Measurements from ENCODE around the gene METTL1. TPM values are rescaled to one million over a fixed set of nuclear protein-coding genes. Genes with fewer than 3 reads are reported as not detected.

METTL1 gene
- total RNA-seq, 2 donors from 2014 or later: 26.1 to 28.7 TPM

- Mint-ChIP-seq H3K27ac (no peak overlapping the region), H3K4me3 (peak overlapping the region; percentile 45), H3K4me1 (peaks cover 8% of the 10 kb centered on the region), H3K36me3 (ENCODE audit: low read depth) (no peaks in the 10 kb centered on the region), H3K9me3 (no peaks in the 10 kb centered on the region), H3K27me3 (ENCODE audit: insufficient read depth) (peaks cover 94% of the 10 kb centered on the region)
- no peaks in the 10 kb centered on the region for H3K36me3 ChIP-seq (ENCODE audit: control insufficient read depth, insufficient read depth, low read length)
- 0 to 1% methylated on average over 16 to 106 of the region's 110 CpGs for WGBS, 2 experiments (ENCODE audit: insufficient coverage in 1 of 2, insufficient read length in 1 of 2)
- H3K27me3 ChIP-seq (ENCODE audit: control insufficient read depth, insufficient read depth, low read length, poor library complexity, severe bottlenecking): peaks cover 100% of the 10 kb centered on the region
- H3K27ac ChIP-seq (ENCODE audit: low read depth, low read length): no peak overlapping the region
- no peak overlapping the region for H3K4me3 ChIP-seq (ENCODE audit: low read length)
- peak; percentile 57 for TF ChIP-seq CTCF (conservative IDR thresholded peaks at IDR 0.05)
- H3K9ac ChIP-seq (ENCODE audit: extremely low read depth, low read length, poor library complexity, severe bottlenecking): no peak overlapping the region
- no peaks in the 10 kb centered on the region for H3K4me1 ChIP-seq (ENCODE audit: control insufficient read depth, insufficient read depth, low read length)
- no peaks in the 10 kb centered on the region for H3K9me3 ChIP-seq (ENCODE audit: control insufficient read depth, low read length)
- DNase-seq: peak; percentile 85
These were observed 34.1 kb downstream of the METTL1 start for GRCh38 chr12:57737467-57738460.

- 4 to 5% methylated on average over 19 to 31 of the region's 31 CpGs for WGBS, 2 experiments (ENCODE audit: insufficient coverage in 1 of 2, insufficient read length in 1 of 2)
- no peak for TF ChIP-seq CTCF (conservative IDR thresholded peaks at IDR 0.05)
- H3K27me3 ChIP-seq (ENCODE audit: control insufficient read depth, insufficient read depth, low read length, poor library complexity, severe bottlenecking): peaks cover 100% of the 10 kb centered on the region
- no peaks in the 10 kb centered on the region for H3K4me1 ChIP-seq (ENCODE audit: control insufficient read depth, insufficient read depth, low read length)
- H3K9me3 Mint-ChIP-seq: no peaks in the 10 kb centered on the region
- DNase-seq: peak; percentile 78
- H3K36me3 Mint-ChIP-seq (ENCODE audit: low read depth): no peaks in the 10 kb centered on the region
- H3K4me3 ChIP-seq (ENCODE audit: low read length): peak overlapping the region; percentile 58
- peak overlapping the region; percentile 41 for H3K4me3 Mint-ChIP-seq
- H3K9ac ChIP-seq (ENCODE audit: extremely low read depth, low read length, poor library complexity, severe bottlenecking): no peak overlapping the region
- no peaks in the 10 kb centered on the region for H3K9me3 ChIP-seq (ENCODE audit: control insufficient read depth, low read length)
- H3K27me3 Mint-ChIP-seq (ENCODE audit: insufficient read depth): peaks cover 94% of the 10 kb centered on the region
- H3K27ac ChIP-seq (ENCODE audit: low read depth, low read length): no peak overlapping the region
- H3K4me1 Mint-ChIP-seq: peaks cover 8% of the 10 kb centered on the region
- no peaks in the 10 kb centered on the region for H3K36me3 ChIP-seq (ENCODE audit: control insufficient read depth, insufficient read depth, low read length)
- H3K27ac Mint-ChIP-seq: no peak overlapping the region
These were observed 35.0 kb downstream of the METTL1 start for GRCh38 chr12:57736741-57737466.

- peaks cover 94% of the 10 kb centered on the region for H3K27me3 Mint-ChIP-seq (ENCODE audit: insufficient read depth)
- Histone ChIP-seq H3K36me3 (ENCODE audit: control insufficient read depth, insufficient read depth, low read length) (no peaks in the 10 kb centered on the region), H3K4me1 (ENCODE audit: control insufficient read depth, insufficient read depth, low read length) (no peaks in the 10 kb centered on the region), H3K27me3 (ENCODE audit: control insufficient read depth, insufficient read depth, low read length, poor library complexity, severe bottlenecking) (peaks cover 100% of the 10 kb centered on the region), H3K27ac (ENCODE audit: low read depth, low read length) (no peak overlapping the region), H3K9ac (ENCODE audit: extremely low read depth, low read length, poor library complexity, severe bottlenecking) (no peak overlapping the region), H3K4me3 (ENCODE audit: low read length) (peak overlapping the region; percentile 58), H3K9me3 (ENCODE audit: control insufficient read depth, low read length) (no peaks in the 10 kb centered on the region)
- TF ChIP-seq CTCF (conservative IDR thresholded peaks at IDR 0.05): peak; percentile 67
- H3K4me3 Mint-ChIP-seq: peak overlapping the region; percentile 41
- 0 to 1% methylated on average over 5 to 46 of the region's 49 CpGs for WGBS, 2 experiments (ENCODE audit: insufficient coverage in 1 of 2, insufficient read length in 1 of 2)
- H3K9me3 Mint-ChIP-seq: no peaks in the 10 kb centered on the region
- peaks cover 8% of the 10 kb centered on the region for H3K4me1 Mint-ChIP-seq
- no peaks in the 10 kb centered on the region for H3K36me3 Mint-ChIP-seq (ENCODE audit: low read depth)
- peak; percentile 92 for DNase-seq
- H3K27ac Mint-ChIP-seq: no peak overlapping the region
These were observed 35.8 kb downstream of the METTL1 start for GRCh38 chr12:57735952-57736740.
